Smooth muscle cell (in vitro differentiated cells): Measurements from ENCODE around the gene OVOL2. TPM values are rescaled to one million over a fixed set of nuclear protein-coding genes. Genes with fewer than 3 reads are reported as not detected.

Source experiments
- DNase-seq: peaks from one replicate; lab custom pipeline; 2025; ENCODE audit not compliant: unreplicated experiment; lab: John Stamatoyannopoulos, UW
- H2AFZ ChIP-seq: fragments of 200-600 bp; sonication (generic); 2 replicates; pipeline ENCODE4 v1.6.0; 2016; ENCODE audit warnings: antibody characterized with exemption, low read depth, mild to moderate bottlenecking
- H3F3A ChIP-seq: fragments of 200-600 bp; sonication (generic); 2 replicates; pipeline ENCODE4 v1.6.0; 2017; ENCODE audit warnings: antibody characterized with exemption, low read depth
- H3K27ac ChIP-seq: fragments of 200-600 bp; sonication (generic); 2 replicates; pipeline ENCODE4 v1.5.1; 2016; ENCODE audit warnings: low read depth, mild to moderate bottlenecking
- H3K27me3 ChIP-seq: fragments of 200-600 bp; sonication (generic); 2 replicates; pipeline ENCODE4 v1.6.1; 2016; ENCODE audit warnings: low read depth, mild to moderate bottlenecking
- H3K36me3 ChIP-seq: fragments of 200-600 bp; sonication (generic); 2 replicates; pipeline ENCODE4 v1.5.1; 2016; ENCODE audit warnings: low read depth
- H3K4me1 ChIP-seq: fragments of 200-600 bp; sonication (generic); 2 replicates; pipeline ENCODE4 v1.5.1; 2016; ENCODE audit warnings: low read depth
- H3K4me2 ChIP-seq: fragments of 200-600 bp; sonication (generic); 2 replicates; pipeline ENCODE4 v1.6.0; 2016; ENCODE audit warnings: mild to moderate bottlenecking
- H3K4me3 ChIP-seq: fragments of 200-600 bp; sonication (generic); 2 replicates; pipeline ENCODE4 v1.5.1; 2016; ENCODE audit warnings: mild to moderate bottlenecking
- H3K79me2 ChIP-seq: fragments of 200-600 bp; sonication (generic); 2 replicates; pipeline ENCODE4 v1.6.0; 2016; ENCODE audit warnings: low read depth, mild to moderate bottlenecking
- H3K9ac ChIP-seq: fragments of 200-600 bp; sonication (generic); 2 replicates; pipeline ENCODE4 v1.6.0; 2016; ENCODE audit warnings: low read depth
- H3K9me3 ChIP-seq: fragments of 200-600 bp; sonication (generic); replicated peaks from 2 replicates; pipeline ENCODE4 v1.5.1; 2016; ENCODE audit warnings: low read depth
- H4K20me1 ChIP-seq: fragments of 200-600 bp; sonication (generic); 2 replicates; pipeline ENCODE4 v1.6.0; 2016; ENCODE audit warnings: low read depth
- WGBS: methylation state at CpG from one replicate; pipeline ENCODE4 v1.1.7; 2016; ENCODE audit warnings: low lambda C conversion rate; 5-methylcytosine and 5-hydroxymethylcytosine counted together
- polyA plus RNA-seq: library from polyadenylated mRNA; unstranded; fragments of >200 nt; fragmentation: Nextera tagmentation; extraction: Ambion mirVana; gene quantifications from 2 replicates; pipeline ENCODE4 v1.2.1, GENCODE V29; 2016
- total RNA-seq: library from RNA; depleted of rRNA; stranded (reverse); fragments of >200 nt; gene quantifications from 2 replicates; pipeline ENCODE4 v1.2.3, GENCODE V29; 2014
- TF ChIP-seq, protein P1 (sequence below): fragments of 200-600 bp; sonication (generic); IDR thresholded peaks from 2 replicates; pipeline ENCODE4 v1.5.1; 2017; ENCODE audit warnings: borderline replicate concordance, mild to moderate bottlenecking, antibody characterized with exemption; ENCODE audit not compliant: insufficient read depth, poor library complexity, severe bottlenecking

OVOL2 gene
- total and polyA plus RNA-seq, 2 experiments from 2014 or later: 1.1 TPM; not detected in 1

DNA sequence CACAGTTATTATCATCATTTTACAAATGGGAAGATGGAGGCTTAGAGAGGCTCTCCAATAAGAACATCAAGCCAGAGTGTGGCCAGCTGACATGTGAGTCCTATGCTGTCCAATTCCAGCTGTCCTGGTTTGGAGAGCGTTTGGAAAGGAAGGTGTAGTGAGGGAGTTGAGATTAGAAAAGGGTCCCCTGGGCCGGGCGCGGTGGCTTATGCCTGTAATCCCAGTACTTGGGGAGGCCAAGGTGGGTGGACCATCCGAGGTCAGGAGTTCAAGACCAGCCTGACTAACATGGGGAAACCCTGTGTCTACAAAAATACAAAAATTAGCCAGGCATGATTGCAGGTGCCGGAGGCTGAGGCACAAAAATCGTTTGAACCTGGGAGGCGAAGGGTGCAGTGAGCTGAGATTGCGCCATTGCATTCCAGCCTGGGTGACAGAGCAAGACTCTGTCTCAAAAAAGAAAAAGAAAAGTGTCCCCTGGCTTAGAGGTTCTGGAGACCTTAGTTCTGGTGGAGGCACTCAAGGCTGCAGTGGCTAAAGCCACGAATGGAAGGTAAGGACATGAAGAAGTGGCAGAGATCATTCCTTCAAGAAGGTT is 22.1 kb upstream of the OVOL2 start:
- Histone ChIP-seq H3K36me3 (no peaks in the 10 kb centered on the region), H3K79me2 (no peaks in the 10 kb centered on the region), H3K4me1 (no peaks in the 10 kb centered on the region), H2AFZ (no peak overlapping the region), H4K20me1 (no peaks in the 10 kb centered on the region), H3K9ac (no peak overlapping the region), H3F3A (no peaks in the 10 kb centered on the region), H3K27me3 (no peaks in the 10 kb centered on the region), H3K4me2 (no peak overlapping the region), H3K27ac (no peak overlapping the region), H3K9me3 (no peaks in the 10 kb centered on the region), H3K4me3 (no peak overlapping the region)
- WGBS: 90% methylated on average over 10 of the region's 10 CpGs
- TF ChIP-seq, protein P1, sequence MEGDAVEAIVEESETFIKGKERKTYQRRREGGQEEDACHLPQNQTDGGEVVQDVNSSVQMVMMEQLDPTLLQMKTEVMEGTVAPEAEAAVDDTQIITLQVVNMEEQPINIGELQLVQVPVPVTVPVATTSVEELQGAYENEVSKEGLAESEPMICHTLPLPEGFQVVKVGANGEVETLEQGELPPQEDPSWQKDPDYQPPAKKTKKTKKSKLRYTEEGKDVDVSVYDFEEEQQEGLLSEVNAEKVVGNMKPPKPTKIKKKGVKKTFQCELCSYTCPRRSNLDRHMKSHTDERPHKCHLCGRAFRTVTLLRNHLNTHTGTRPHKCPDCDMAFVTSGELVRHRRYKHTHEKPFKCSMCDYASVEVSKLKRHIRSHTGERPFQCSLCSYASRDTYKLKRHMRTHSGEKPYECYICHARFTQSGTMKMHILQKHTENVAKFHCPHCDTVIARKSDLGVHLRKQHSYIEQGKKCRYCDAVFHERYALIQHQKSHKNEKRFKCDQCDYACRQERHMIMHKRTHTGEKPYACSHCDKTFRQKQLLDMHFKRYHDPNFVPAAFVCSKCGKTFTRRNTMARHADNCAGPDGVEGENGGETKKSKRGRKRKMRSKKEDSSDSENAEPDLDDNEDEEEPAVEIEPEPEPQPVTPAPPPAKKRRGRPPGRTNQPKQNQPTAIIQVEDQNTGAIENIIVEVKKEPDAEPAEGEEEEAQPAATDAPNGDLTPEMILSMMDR: no peak
- no peak for DNase-seq

GRCh38 chr20:18077157-18077556 is 19.4 kb upstream of the OVOL2 start:
- WGBS: 76% methylated on average over 4 of the region's 4 CpGs
- no peak overlapping the region for H3K27ac ChIP-seq
- H2AFZ ChIP-seq: no peak overlapping the region
- H3K4me3 ChIP-seq: no peak overlapping the region
- no peaks in the 10 kb centered on the region for H3K27me3 ChIP-seq
- TF ChIP-seq, protein P1: no peak
- no peaks in the 10 kb centered on the region for H3K4me1 ChIP-seq
- H3K9ac ChIP-seq: no peak overlapping the region
- no peaks in the 10 kb centered on the region for H3K36me3 ChIP-seq
- H3K9me3 ChIP-seq: no peaks in the 10 kb centered on the region
- H4K20me1 ChIP-seq: no peaks in the 10 kb centered on the region
- no peaks in the 10 kb centered on the region for H3F3A ChIP-seq
- DNase-seq: no peak
- H3K79me2 ChIP-seq: no peaks in the 10 kb centered on the region
- H3K4me2 ChIP-seq: no peak overlapping the region

DNA sequence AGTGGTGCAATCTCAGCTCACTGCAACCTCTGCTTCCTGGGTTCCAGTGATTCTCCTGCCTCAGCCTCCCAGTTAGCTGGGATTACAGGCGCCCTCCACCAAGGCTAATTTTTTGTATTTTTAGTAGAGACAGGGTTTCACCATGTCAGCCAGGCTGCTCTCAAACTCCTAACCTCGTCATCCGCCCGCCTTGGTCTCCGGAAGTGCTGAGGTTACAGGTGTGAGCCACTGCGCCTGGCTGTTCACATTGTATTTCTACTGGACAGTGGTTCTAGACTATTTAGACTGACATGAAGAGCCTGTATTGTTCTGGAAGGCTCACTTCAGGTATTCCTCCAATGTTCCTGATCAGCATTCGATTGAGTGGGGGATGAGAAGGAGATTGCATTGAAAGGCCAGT is 14.8 kb upstream of the OVOL2 start:
- Histone ChIP-seq H3K27ac (no peak overlapping the region), H4K20me1 (no peaks in the 10 kb centered on the region), H3K4me1 (no peaks in the 10 kb centered on the region), H3F3A (no peaks in the 10 kb centered on the region), H3K27me3 (peaks cover 3% of the 10 kb centered on the region), H3K9ac (no peak overlapping the region), H3K36me3 (no peaks in the 10 kb centered on the region), H2AFZ (no peak overlapping the region), H3K4me3 (no peak overlapping the region), H3K9me3 (no peaks in the 10 kb centered on the region), H3K4me2 (no peak overlapping the region), H3K79me2 (no peaks in the 10 kb centered on the region)
- WGBS: 94% methylated on average over 7 of the region's 7 CpGs
- no peak for DNase-seq
- TF ChIP-seq, protein P1: no peak
